Neuronal stem cell (in vitro differentiated cells): Measurements from ENCODE around the gene ENTHD1.
"Not testable (repeated sequence)": the region's sequence is repeated elsewhere in the genome, so short reads cannot be mapped to it uniquely, and the experiment has no call there.

ENCODE experiments used
- DNase-seq: peaks from one replicate; pipeline ENCODE4 v3.0.0-alpha.2; 2013; ENCODE audit warnings: low spot score
- H2AFZ ChIP-seq: one replicate; pipeline ENCODE4 v1.6.1; 2013; ENCODE audit warnings: mild to moderate bottlenecking, low read length, inconsistent platforms
- H2AK5ac ChIP-seq: 2 replicates; pipeline ENCODE4 v1.6.1; 2013; ENCODE audit warnings: low read depth, mild to moderate bottlenecking, inconsistent platforms, low read length, moderate library complexity, mixed read lengths
- H2BK120ac ChIP-seq: 2 replicates; pipeline ENCODE4 v1.6.1; 2013; ENCODE audit warnings: low read depth, mild to moderate bottlenecking, inconsistent platforms, low read length, moderate library complexity, mixed read lengths
- H2BK12ac ChIP-seq: one replicate; pipeline ENCODE4 v1.6.1; 2013; ENCODE audit warnings: low read length, inconsistent platforms
- H2BK15ac ChIP-seq: 2 replicates; pipeline ENCODE4 v1.6.1; 2013; ENCODE audit warnings: mild to moderate bottlenecking, low read length, inconsistent platforms, mixed read lengths
- H2BK5ac ChIP-seq: one replicate; pipeline ENCODE4 v1.6.1; 2013; ENCODE audit warnings: inconsistent platforms, mild to moderate bottlenecking, low read length, moderate library complexity
- H3K14ac ChIP-seq: one replicate; pipeline ENCODE4 v1.6.1; 2013; ENCODE audit warnings: low read length, inconsistent platforms
- H3K18ac ChIP-seq: 2 replicates; pipeline ENCODE4 v1.6.1; 2013; ENCODE audit warnings: low read length, inconsistent platforms
- H3K23ac ChIP-seq: 2 replicates; pipeline ENCODE4 v1.6.1; 2013; ENCODE audit warnings: low read depth, mild to moderate bottlenecking, mixed read lengths, low read length, inconsistent platforms; ENCODE audit not compliant: poor library complexity
- H3K27ac ChIP-seq: replicated peaks from 3 replicates; pipeline ENCODE4 v1.5.1; 2013; ENCODE audit warnings: low read length, inconsistent platforms
- H3K27me3 ChIP-seq, 3 experiments: 2 replicates each; pipeline ENCODE4 v1.6.1; 2013; ENCODE audit warnings: low read length in 3 of 3, mild to moderate bottlenecking in 2 of 3, inconsistent platforms in 1 of 3, low read depth in 1 of 3, mixed read lengths in 1 of 3, moderate library complexity in 1 of 3; ENCODE audit not compliant: control insufficient read depth in 3 of 3, insufficient read depth in 3 of 3
- H3K36me3 ChIP-seq, 2 donors: replicated peaks in 1 of 2; 2 replicates each; pipeline ENCODE4 v1.6.1; 2013; ENCODE audit warnings: low read length in 2 of 2; ENCODE audit not compliant: control insufficient read depth in 2 of 2, insufficient read depth in 2 of 2
- H3K4ac ChIP-seq: 2 replicates; pipeline ENCODE4 v1.6.1; 2013; ENCODE audit warnings: inconsistent platforms, mild to moderate bottlenecking, low read length, moderate library complexity
- H3K4me1 ChIP-seq, 2 donors: 1 replicate in 1 of 2; 2 replicates in 1 of 2; pipeline ENCODE4 v1.6.1; 2013; ENCODE audit warnings: low read length in 2 of 2, low read depth in 1 of 2; ENCODE audit not compliant: control insufficient read depth in 2 of 2, insufficient read depth in 1 of 2
- H3K4me2 ChIP-seq: one replicate; pipeline ENCODE4 v1.6.1; 2013; ENCODE audit warnings: mild to moderate bottlenecking, low read length, inconsistent platforms; ENCODE audit not compliant: insufficient read depth, poor library complexity, severe bottlenecking
- H3K4me3 ChIP-seq, 2 donors: 2 replicates each; pipeline ENCODE4 v1.5.1; 2013; ENCODE audit warnings: low read length in 2 of 2, mild to moderate bottlenecking in 2 of 2, inconsistent platforms in 1 of 2, moderate library complexity in 1 of 2
- H3K79me1 ChIP-seq: one replicate; pipeline ENCODE4 v1.6.1; 2013; ENCODE audit warnings: low read depth, mild to moderate bottlenecking, inconsistent platforms, low read length, moderate library complexity
- H3K9ac ChIP-seq: one replicate; pipeline ENCODE4 v1.6.1; 2013; ENCODE audit warnings: mild to moderate bottlenecking, low read depth, low read length, inconsistent platforms; ENCODE audit not compliant: poor library complexity
- H3K9me3 ChIP-seq, 2 donors: replicated peaks in 1 of 2; 2 replicates each; pipeline versions ENCODE3 to v1.6.1; 2013; ENCODE audit warnings: low read length in 2 of 2, mild to moderate bottlenecking in 2 of 2, inconsistent platforms in 1 of 2, low read depth in 1 of 2, mixed read lengths in 1 of 2, moderate library complexity in 1 of 2; ENCODE audit not compliant: control insufficient read depth in 2 of 2, insufficient read depth in 1 of 2
- H4K8ac ChIP-seq: one replicate; pipeline ENCODE4 v1.6.1; 2013; ENCODE audit warnings: low read depth, mild to moderate bottlenecking, inconsistent platforms, low read length, moderate library complexity
- H4K91ac ChIP-seq: one replicate; pipeline ENCODE4 v1.6.1; 2013; ENCODE audit warnings: low read length, low read depth, mild to moderate bottlenecking, inconsistent platforms; ENCODE audit not compliant: poor library complexity
- WGBS, 2 donors: extraction: QIAGEN DNeasy Blood & Tissue Kit; methylation state at CpG; one replicate each; pipeline ENCODE4 v1.1.7; 2013; ENCODE audit warnings: missing lambda C conversion rate in 2 of 2, mixed read lengths in 1 of 2; ENCODE audit not compliant: insufficient read length in 2 of 2, insufficient replicate concordance in 1 of 2; ENCODE audit errors: extremely low coverage in 2 of 2; 5-methylcytosine and 5-hydroxymethylcytosine counted together

The ENTHD1 gene

DNA sequence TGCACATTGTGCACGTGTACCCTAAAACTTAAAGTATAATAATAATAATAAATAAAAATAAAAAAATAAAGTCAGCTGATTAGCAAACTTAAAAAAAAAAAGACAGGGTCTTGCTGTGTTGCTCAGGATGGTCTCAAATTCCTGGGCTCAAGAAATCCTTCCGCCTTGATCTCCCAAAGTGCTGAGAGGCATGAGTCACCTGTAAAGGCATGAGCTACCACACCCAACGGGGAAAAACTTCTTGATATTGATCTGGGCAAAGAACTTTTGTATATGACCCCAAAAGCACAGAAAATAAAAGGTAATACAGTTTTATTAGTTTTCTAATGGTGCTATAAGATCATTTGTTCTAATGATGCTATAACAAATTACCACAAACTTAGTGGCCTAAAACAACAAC is 46.1 kb downstream of the ENTHD1 start:
- H2AFZ ChIP-seq: no peak overlapping the region
- no peaks in the 10 kb centered on the region for H3K4me1 ChIP-seq
- no peak overlapping the region for H3K4ac ChIP-seq
- WGBS, 2 donors: no CpG with 5 or more reads among the region's 3 CpGs
- H3K18ac ChIP-seq: no peak overlapping the region
- no peak overlapping the region for H3K27ac ChIP-seq
- DNase-seq: no peak
- H4K8ac ChIP-seq: no peak overlapping the region
- no peak overlapping the region for H2BK120ac ChIP-seq
- no peak overlapping the region for H2BK5ac ChIP-seq
- H3K9ac ChIP-seq: no peak overlapping the region
- no peak overlapping the region for H3K23ac ChIP-seq
- H3K27me3 ChIP-seq: peaks cover 0 to 2% (median 0%) of the 10 kb centered on the region in 3 experiments
- H2BK15ac ChIP-seq: no peak overlapping the region
- no peak overlapping the region for H3K14ac ChIP-seq
- no peak overlapping the region for H3K4me3 ChIP-seq
- H2AK5ac ChIP-seq: no peak overlapping the region
- H3K9me3 ChIP-seq: no peaks in the 10 kb centered on the region
- no peaks in the 10 kb centered on the region for H3K36me3 ChIP-seq
- no peak overlapping the region for H3K4me2 ChIP-seq
- H3K79me1 ChIP-seq: no peaks in the 10 kb centered on the region
- no peak overlapping the region for H4K91ac ChIP-seq
- no peak overlapping the region for H2BK12ac ChIP-seq

DNA sequence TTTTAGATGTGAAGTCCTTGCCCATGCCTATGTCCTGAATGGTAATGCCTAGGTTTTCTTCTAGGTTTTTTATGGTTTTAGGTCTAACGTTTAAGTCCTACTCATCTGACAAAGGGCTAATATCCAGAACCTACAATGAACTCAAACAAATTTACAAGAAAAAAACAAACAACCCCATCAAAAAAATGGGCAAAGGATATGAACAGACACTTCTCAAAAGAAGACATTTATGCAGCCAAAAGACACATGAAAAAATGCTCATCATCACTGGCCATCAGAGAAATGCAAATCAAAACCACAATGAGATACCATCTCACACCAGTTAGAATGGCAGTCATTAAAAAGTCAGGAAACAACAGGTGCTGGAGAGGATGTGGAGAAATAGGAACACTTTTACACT is 47.0 kb downstream of the ENTHD1 start:
- not testable (repeated sequence) for H2BK5ac ChIP-seq, H3K18ac ChIP-seq, H4K91ac ChIP-seq, H3K4me3 ChIP-seq, H3K27me3 ChIP-seq, H3K4me2 ChIP-seq, H3K14ac ChIP-seq, H3K27ac ChIP-seq, H2AFZ ChIP-seq, DNase-seq, H3K79me1 ChIP-seq, H3K9me3 ChIP-seq, H2BK12ac ChIP-seq, H2BK120ac ChIP-seq, H2AK5ac ChIP-seq, H3K4ac ChIP-seq, H3K4me1 ChIP-seq, H3K9ac ChIP-seq, H3K23ac ChIP-seq, H4K8ac ChIP-seq, H3K36me3 ChIP-seq, H2BK15ac ChIP-seq
- no CpG with 5 or more reads among the region's 1 CpG for WGBS, 2 donors

DNA sequence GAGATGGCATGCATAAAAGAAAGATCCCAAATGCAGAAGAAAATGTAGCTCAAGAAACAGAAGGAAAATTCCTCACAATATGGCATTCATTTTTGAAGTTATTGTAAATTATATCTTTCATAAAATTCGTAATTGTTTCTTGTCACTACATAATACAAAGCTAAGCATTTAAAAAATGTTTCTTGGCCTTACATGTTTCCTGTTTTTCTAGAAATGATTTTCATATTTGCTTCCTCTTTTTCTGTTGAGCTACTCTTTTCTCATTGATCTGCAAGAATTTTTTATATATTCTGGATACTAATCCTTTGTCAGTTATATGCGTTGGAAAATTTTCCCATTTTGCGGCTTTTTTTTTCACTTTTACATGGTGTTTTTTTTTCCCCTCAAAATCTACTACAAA is 48.0 kb downstream of the ENTHD1 start:
- Histone ChIP-seq H3K27ac (no peak overlapping the region), H3K4me2 (no peak overlapping the region), H3K9me3 (no peaks in the 10 kb centered on the region), H3K4me1 (no peaks in the 10 kb centered on the region), H3K36me3 (no peaks in the 10 kb centered on the region), H2AK5ac (no peak overlapping the region), H4K91ac (no peak overlapping the region), H2BK5ac (no peak overlapping the region), H4K8ac (no peak overlapping the region), H3K4me3 (no peak overlapping the region), H2AFZ (no peak overlapping the region), H3K23ac (no peak overlapping the region), H2BK12ac (no peak overlapping the region), H3K4ac (no peak overlapping the region), H3K27me3 (peaks cover 0 to 2% (median 0%) of the 10 kb centered on the region in 3 experiments), H2BK15ac (no peak overlapping the region), H3K18ac (no peak overlapping the region), H3K9ac (no peak overlapping the region), H3K14ac (no peak overlapping the region), H3K79me1 (no peaks in the 10 kb centered on the region), H2BK120ac (no peak overlapping the region)
- no peak for DNase-seq
- no CpG with 5 or more reads among the region's 3 CpGs for WGBS, 2 donors

DNA sequence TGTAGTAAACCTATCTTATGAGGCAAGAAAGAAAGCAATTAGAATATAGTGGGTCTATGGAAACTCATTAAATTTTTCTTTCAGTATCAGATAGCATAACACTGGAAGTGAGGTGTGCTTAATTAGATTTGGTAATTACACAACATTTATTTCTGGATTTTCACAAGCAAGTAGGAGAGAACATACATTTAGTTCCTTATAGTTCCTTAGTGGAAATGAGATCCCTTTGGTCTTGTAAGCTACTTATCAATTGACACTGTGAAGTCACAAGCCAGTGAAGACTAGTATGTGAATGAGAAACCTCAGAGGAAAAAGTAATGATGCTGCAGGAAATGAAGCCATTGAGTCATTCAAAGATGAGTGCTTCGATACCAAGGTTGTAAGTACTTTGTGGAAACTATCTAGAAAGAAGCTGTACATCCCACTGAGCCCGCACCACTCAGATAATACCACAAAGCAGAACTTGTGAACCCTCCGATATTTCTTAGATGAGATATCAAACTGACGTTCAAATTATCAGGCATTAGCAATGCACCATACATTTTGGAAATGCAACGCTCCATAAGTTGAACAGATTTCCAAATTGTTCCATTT is 53.5 kb downstream of the ENTHD1 start:
- Histone ChIP-seq H3K4ac (no peak overlapping the region), H3K14ac (no peak overlapping the region), H2AK5ac (no peak overlapping the region), H2BK15ac (no peak overlapping the region), H3K18ac (no peak overlapping the region), H3K23ac (no peak overlapping the region), H3K36me3 (no peaks in the 10 kb centered on the region), H3K27me3 (no peaks in the 10 kb centered on the region), H3K4me1 (no peaks in the 10 kb centered on the region), H3K9me3 (no peaks in the 10 kb centered on the region), H3K4me3 (no peak overlapping the region), H2BK120ac (no peak overlapping the region), H2AFZ (no peak overlapping the region), H3K9ac (no peak overlapping the region), H4K91ac (no peak overlapping the region), H3K27ac (no peak overlapping the region), H3K79me1 (no peaks in the 10 kb centered on the region), H2BK12ac (no peak overlapping the region), H4K8ac (no peak overlapping the region), H3K4me2 (no peak overlapping the region), H2BK5ac (no peak overlapping the region)
- no CpG with 5 or more reads among the region's 5 CpGs for WGBS, 2 donors
- no peak for DNase-seq
